ENCODE measurements around the gene KIAA0408.
"Not testable (repeated sequence)": the region's sequence is repeated elsewhere in the genome, so short reads cannot be mapped to it uniquely, and the experiment has no call there.

Gene KIAA0408

DNA sequence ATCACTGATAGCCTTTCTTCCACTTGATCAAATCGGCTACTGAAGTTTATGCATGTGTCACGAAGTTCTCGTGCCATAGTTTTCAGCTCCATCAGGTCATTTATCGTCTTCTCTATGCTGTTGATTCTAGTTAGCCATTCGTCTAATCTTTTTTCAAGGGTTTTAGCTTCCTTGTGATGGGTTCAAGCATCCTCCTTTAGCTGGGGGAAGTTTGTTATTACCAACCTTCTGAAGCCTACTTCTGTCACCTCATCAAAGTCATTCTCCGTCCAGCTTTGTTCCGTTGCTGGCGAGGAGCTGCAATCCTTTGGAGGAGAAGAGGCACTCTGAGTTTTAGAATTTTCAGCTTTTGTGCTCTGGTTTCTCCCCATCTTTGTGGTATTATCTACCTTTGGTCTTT is 47.2 kb downstream of the KIAA0408 start:
- DNase-seq (ENCODE audit: low read depth, low spot score), result not testable (repeated sequence)
